PC-3 (cell line): ENCODE measurements around the gene NNT. TPM values are rescaled to one million over a fixed set of nuclear protein-coding genes. Genes with fewer than 3 reads are reported as not detected.

Experiments used
- ATAC-seq: fragments of 200-7000 bp; cut with Tn5 transposase; 2 replicates; pipeline ENCODE4 v1.9.1; 2020; ENCODE audit warnings: mild to moderate bottlenecking, moderate library complexity
- BruUV-seq: library from RNA; stranded (reverse); fragments of 400-500 nt; replicated peaks from 2 replicates; lab custom pipeline; 2021; lab: Mats Ljungman, UMichigan
- CTCF ChIA-PET: fragments of 300-600 bp; sonication (Branson Sonifier 250); formaldehyde crosslinking; loops from one replicate; lab custom pipeline; 2022; ENCODE audit warnings: antibody characterized with exemption; lab: Charles Lee
- POLR2A ChIA-PET: fragments of 300-600 bp; sonication (Branson Sonifier 250); formaldehyde crosslinking; loops from one replicate; lab custom pipeline; 2022; ENCODE audit warnings: antibody characterized with exemption; ENCODE audit not compliant: unreplicated experiment; lab: Charles Lee
- DNase-seq: peaks from one replicate; pipeline ENCODE4 v3.0.0-alpha.2; 2015
- H2AFZ ChIP-seq: fragments of 300-600 bp; sonication (generic); 2 replicates; pipeline ENCODE4 v1.6.0; 2016; ENCODE audit warnings: antibody characterized with exemption, low read length
- H3F3A ChIP-seq: fragments of 300-600 bp; sonication (generic); one replicate; pipeline ENCODE4 v1.6.0; 2017; ENCODE audit warnings: antibody characterized with exemption, low read length, control low read depth, mild to moderate bottlenecking; ENCODE audit not compliant: unreplicated experiment
- H3K27ac ChIP-seq: fragments of 300-600 bp; sonication (generic); 2 replicates; pipeline ENCODE4 v1.5.1; 2016; ENCODE audit warnings: mild to moderate bottlenecking, low read length
- H3K27me3 ChIP-seq: fragments of 300-600 bp; sonication (generic); 2 replicates; pipeline ENCODE4 v1.6.1; 2016; ENCODE audit warnings: low read length, mixed read lengths
- H3K36me3 ChIP-seq: fragments of 300-600 bp; sonication (generic); 2 replicates; pipeline ENCODE4 v1.6.1; 2016; ENCODE audit warnings: low read depth, mixed run types, low read length, mixed read lengths
- H3K4me1 ChIP-seq: fragments of 300-600 bp; sonication (generic); 2 replicates; pipeline ENCODE4 v1.5.1; 2016; ENCODE audit warnings: low read length; ENCODE audit not compliant: insufficient read depth
- H3K4me2 ChIP-seq: fragments of 300-600 bp; sonication (generic); 2 replicates; pipeline ENCODE4 v1.6.0; 2016; ENCODE audit warnings: low read length
- H3K4me3 ChIP-seq: fragments of 300-600 bp; sonication (generic); 2 replicates; pipeline ENCODE4 v1.5.1; 2016; ENCODE audit warnings: mild to moderate bottlenecking, low read length, mixed read lengths
- H3K79me2 ChIP-seq: fragments of 300-600 bp; sonication (generic); 2 replicates; pipeline ENCODE4 v1.6.1; 2017; ENCODE audit warnings: low read length, mixed read lengths
- H3K9ac ChIP-seq: fragments of 300-600 bp; sonication (generic); 2 replicates; pipeline ENCODE4 v1.6.0; 2016; ENCODE audit warnings: mild to moderate bottlenecking, low read length
- H3K9me2 ChIP-seq: fragments of 300-600 bp; sonication (generic); replicated peaks from 2 replicates; pipeline ENCODE4 v1.6.1; 2016; ENCODE audit warnings: mixed run types, low read length, mixed read lengths
- H3K9me3 ChIP-seq: fragments of 300-600 bp; sonication (generic); 2 replicates; pipeline ENCODE4 v1.6.1; 2016; ENCODE audit warnings: low read length, mixed read lengths
- H4K20me1 ChIP-seq: fragments of 300-600 bp; sonication (generic); 2 replicates; pipeline ENCODE4 v1.6.1; 2016; ENCODE audit warnings: low read length, mixed read lengths
- EZH2 ChIP-seq: fragments of 300-600 bp; sonication (generic); IDR thresholded peaks from one replicate; pipeline ENCODE4 v1.6.1; 2017; ENCODE audit warnings: antibody characterized with exemption, mild to moderate bottlenecking, low read length; ENCODE audit not compliant: unreplicated experiment
- EZH2phosphoT487 ChIP-seq: fragments of 300-600 bp; sonication (generic); IDR thresholded peaks from 2 replicates; pipeline ENCODE4 v1.6.1; 2018; ENCODE audit warnings: mild to moderate bottlenecking, antibody characterized with exemption, low read length, borderline replicate concordance
- intact Hi-C: fragments of 100-400 bp; cut with micrococcal nuclease; formaldehyde crosslinking; loops from 2 replicates; pipeline ENCODE4 v1.9.0; 2023
- total RNA-seq: library from RNA; depleted of rRNA; stranded (reverse); fragments of >200 nt; gene quantifications from 2 replicates; pipeline ENCODE4 v1.2.3, GENCODE V29; 2014
- TF ChIP-seq, protein P1 (sequence below): fragments of 300-600 bp; sonication (generic); conservative IDR thresholded peaks from 2 replicates; pipeline ENCODE4 v1.5.1; 2017; ENCODE audit warnings: antibody characterized with exemption, low read depth, mild to moderate bottlenecking, low read length

The NNT gene
- total RNA-seq, 1 experiment from 2014 or later: 15.6 TPM

- H3K27me3 ChIP-seq: no peaks in the 10 kb centered on the region
- no peak overlapping the region for H3K27ac ChIP-seq
- no peak overlapping the region for H3K4me2 ChIP-seq
- TF ChIP-seq EZH2phosphoT487: no peak
- TF ChIP-seq, protein P1, sequence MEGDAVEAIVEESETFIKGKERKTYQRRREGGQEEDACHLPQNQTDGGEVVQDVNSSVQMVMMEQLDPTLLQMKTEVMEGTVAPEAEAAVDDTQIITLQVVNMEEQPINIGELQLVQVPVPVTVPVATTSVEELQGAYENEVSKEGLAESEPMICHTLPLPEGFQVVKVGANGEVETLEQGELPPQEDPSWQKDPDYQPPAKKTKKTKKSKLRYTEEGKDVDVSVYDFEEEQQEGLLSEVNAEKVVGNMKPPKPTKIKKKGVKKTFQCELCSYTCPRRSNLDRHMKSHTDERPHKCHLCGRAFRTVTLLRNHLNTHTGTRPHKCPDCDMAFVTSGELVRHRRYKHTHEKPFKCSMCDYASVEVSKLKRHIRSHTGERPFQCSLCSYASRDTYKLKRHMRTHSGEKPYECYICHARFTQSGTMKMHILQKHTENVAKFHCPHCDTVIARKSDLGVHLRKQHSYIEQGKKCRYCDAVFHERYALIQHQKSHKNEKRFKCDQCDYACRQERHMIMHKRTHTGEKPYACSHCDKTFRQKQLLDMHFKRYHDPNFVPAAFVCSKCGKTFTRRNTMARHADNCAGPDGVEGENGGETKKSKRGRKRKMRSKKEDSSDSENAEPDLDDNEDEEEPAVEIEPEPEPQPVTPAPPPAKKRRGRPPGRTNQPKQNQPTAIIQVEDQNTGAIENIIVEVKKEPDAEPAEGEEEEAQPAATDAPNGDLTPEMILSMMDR: no peak
- TF ChIP-seq EZH2: no peak
- DNase-seq (no peak), ATAC-seq (no peak)
- no peaks in the 10 kb centered on the region for H3K9me3 ChIP-seq
- no peaks in the 10 kb centered on the region for H3K4me1 ChIP-seq
- no peaks in the 10 kb centered on the region for H3K79me2 ChIP-seq
- no peaks in the 10 kb centered on the region for H3F3A ChIP-seq
- H4K20me1 ChIP-seq: no peaks in the 10 kb centered on the region
- BruUV-seq: no TSS peak
- POLR2A ChIA-PET: no interaction called here
- no peak overlapping the region for H2AFZ ChIP-seq
- CTCF ChIA-PET: no interaction called here
- no peak overlapping the region for H3K9ac ChIP-seq
- H3K4me3 ChIP-seq: no peak overlapping the region
- H3K36me3 ChIP-seq: no peaks in the 10 kb centered on the region
- no peaks in the 10 kb centered on the region for H3K9me2 ChIP-seq
- intact Hi-C loops: no loop called here
These were observed 18.7 kb upstream of the NNT start for GRCh38 chr5:43584166-43584699.

GRCh38 chr5:43588842-43589241 lies 14.1 kb upstream of the NNT start:
- BruUV-seq: no TSS peak
- Histone ChIP-seq H3K4me3 (no peak overlapping the region), H4K20me1 (no peaks in the 10 kb centered on the region), H3K9me2 (no peaks in the 10 kb centered on the region), H3K27me3 (no peaks in the 10 kb centered on the region), H3K36me3 (no peaks in the 10 kb centered on the region), H3K9ac (no peak overlapping the region), H3K4me2 (no peak overlapping the region), H3F3A (no peaks in the 10 kb centered on the region), H3K9me3 (no peaks in the 10 kb centered on the region), H2AFZ (no peak overlapping the region), H3K4me1 (no peaks in the 10 kb centered on the region), H3K79me2 (no peaks in the 10 kb centered on the region), H3K27ac (no peak overlapping the region)
- ATAC-seq: no peak
- DNase-seq: no peak
- intact Hi-C loops: no loop called here
- TF ChIP-seq, protein P1: no peak
- TF ChIP-seq EZH2 (no peak), EZH2phosphoT487 (no peak)
- ChIA-PET CTCF (no interaction called here), POLR2A (no interaction called here)

- Histone ChIP-seq H3K4me3 (no peak overlapping the region), H3K9me2 (no peaks in the 10 kb centered on the region), H4K20me1 (no peaks in the 10 kb centered on the region), H3K36me3 (no peaks in the 10 kb centered on the region), H2AFZ (no peak overlapping the region), H3F3A (no peaks in the 10 kb centered on the region), H3K9me3 (no peaks in the 10 kb centered on the region), H3K4me1 (no peaks in the 10 kb centered on the region), H3K27ac (no peak overlapping the region), H3K4me2 (no peak overlapping the region), H3K79me2 (no peaks in the 10 kb centered on the region), H3K9ac (no peak overlapping the region), H3K27me3 (no peaks in the 10 kb centered on the region)
- no TSS peak for BruUV-seq
- DNase-seq: no peak
- intact Hi-C loops: no loop called here
- ChIA-PET CTCF (no interaction called here), POLR2A (no interaction called here)
- ATAC-seq: no peak
- TF ChIP-seq EZH2phosphoT487 (no peak), EZH2 (no peak)
- TF ChIP-seq, protein P1: no peak
These were observed 13.7 kb upstream of the NNT start for GRCh38 chr5:43589310-43589709.
